MM.1S (cell line): ENCODE results near the gene SLC15A3.

Experiments used
- DNase-seq: peaks from one replicate; pipeline ENCODE4 v3.0.0-alpha.2; 2015
- H2AFZ ChIP-seq: fragments of 300-600 bp; sonication (generic); 2 replicates; pipeline ENCODE4 v1.6.0; 2016; ENCODE audit warnings: antibody characterized with exemption, low read length
- H3F3A ChIP-seq: fragments of 300-600 bp; sonication (generic); 2 replicates; pipeline ENCODE4 v1.6.1; 2016; ENCODE audit warnings: mild to moderate bottlenecking, antibody characterized with exemption, low read length, moderate library complexity, mixed read lengths; ENCODE audit not compliant: insufficient read depth
- H3K27ac ChIP-seq: fragments of 300-600 bp; sonication (generic); 2 replicates; pipeline ENCODE4 v1.5.1; 2016; ENCODE audit warnings: mild to moderate bottlenecking, low read length
- H3K27me3 ChIP-seq: fragments of 300-600 bp; sonication (generic); replicated peaks from 2 replicates; pipeline ENCODE4 v1.6.0; 2016; ENCODE audit warnings: low read length; ENCODE audit not compliant: insufficient read depth
- H3K36me3 ChIP-seq: fragments of 300-600 bp; sonication (generic); replicated peaks from 2 replicates; pipeline ENCODE4 v1.6.1; 2016; ENCODE audit warnings: mild to moderate bottlenecking, low read length, mixed read lengths; ENCODE audit not compliant: insufficient read depth
- H3K4me1 ChIP-seq: fragments of 300-600 bp; sonication (generic); 2 replicates; pipeline ENCODE4 v1.6.1; 2016; ENCODE audit warnings: low read length, mixed read lengths
- H3K4me2 ChIP-seq: fragments of 300-600 bp; sonication (generic); 2 replicates; pipeline ENCODE4 v1.6.0; 2016; ENCODE audit warnings: low read depth, low read length
- H3K4me3 ChIP-seq: fragments of 300-600 bp; sonication (generic); 2 replicates; pipeline ENCODE4 v1.5.1; 2016; ENCODE audit warnings: low read length, mixed read lengths
- H3K79me2 ChIP-seq: fragments of 300-600 bp; sonication (generic); 2 replicates; pipeline ENCODE4 v1.6.1; 2016; ENCODE audit warnings: mixed run types, low read length, mixed read lengths
- H3K9ac ChIP-seq: fragments of 300-600 bp; sonication (generic); 2 replicates; pipeline ENCODE4 v1.6.1; 2016; ENCODE audit warnings: low read length, mixed read lengths
- H3K9me2 ChIP-seq: fragments of 300-600 bp; sonication (generic); replicated peaks from 2 replicates; pipeline ENCODE4 v1.6.1; 2016; ENCODE audit warnings: mild to moderate bottlenecking, low read length, mixed read lengths; ENCODE audit not compliant: insufficient read depth
- H3K9me3 ChIP-seq: fragments of 300-600 bp; sonication (generic); replicated peaks from 2 replicates; pipeline ENCODE4 v1.6.1; 2016; ENCODE audit warnings: mild to moderate bottlenecking, low read length, mixed read lengths; ENCODE audit not compliant: insufficient read depth
- H4K20me1 ChIP-seq: fragments of 300-600 bp; sonication (generic); 2 replicates; pipeline ENCODE4 v1.6.1; 2016; ENCODE audit warnings: mild to moderate bottlenecking, low read length, moderate library complexity, mixed read lengths; ENCODE audit not compliant: insufficient read depth
- CTCF ChIP-seq: fragments of 300-600 bp; sonication (generic); IDR thresholded peaks from 2 replicates; pipeline ENCODE4 v1.5.1; 2016; ENCODE audit warnings: antibody characterized with exemption, low read length, mixed read lengths
- EZH2 ChIP-seq: fragments of 300-600 bp; sonication (generic); optimal IDR thresholded peaks from 2 replicates; pipeline ENCODE3; 2017; ENCODE audit warnings: low read depth, mild to moderate bottlenecking, antibody characterized with exemption, low read length, mixed read lengths
- EZH2phosphoT487 ChIP-seq: fragments of 300-600 bp; sonication (generic); IDR thresholded peaks from 2 replicates; pipeline ENCODE4 v1.6.1; 2018; ENCODE audit warnings: antibody characterized with exemption, low read length

The SLC15A3 gene

GRCh38 chr11:60936467-60937143 is 15.4 kb downstream of the SLC15A3 start:
- no peak for DNase-seq
- Histone ChIP-seq H2AFZ (no peak overlapping the region), H3K4me1 (no peaks in the 10 kb centered on the region), H3K4me3 (no peak overlapping the region), H3K27ac (no peak overlapping the region), H3K27me3 (peaks cover 32% of the 10 kb centered on the region), H3F3A (no peaks in the 10 kb centered on the region), H3K9ac (no peak overlapping the region), H4K20me1 (no peaks in the 10 kb centered on the region), H3K9me2 (no peaks in the 10 kb centered on the region), H3K36me3 (no peaks in the 10 kb centered on the region), H3K4me2 (no peak overlapping the region), H3K9me3 (no peaks in the 10 kb centered on the region), H3K79me2 (no peaks in the 10 kb centered on the region)
- TF ChIP-seq EZH2phosphoT487 (no peak), EZH2 (no peak), CTCF (no peak)

GRCh38 chr11:60935676-60936442 is 16.1 kb downstream of the SLC15A3 start:
- no peaks in the 10 kb centered on the region for H4K20me1 ChIP-seq
- no peaks in the 10 kb centered on the region for H3K9me3 ChIP-seq
- no peak overlapping the region for H3K4me2 ChIP-seq
- no peaks in the 10 kb centered on the region for H3K79me2 ChIP-seq
- H3K4me1 ChIP-seq = no peaks in the 10 kb centered on the region
- peaks cover 32% of the 10 kb centered on the region for H3K27me3 ChIP-seq
- H3K9ac ChIP-seq = no peak overlapping the region
- no peaks in the 10 kb centered on the region for H3F3A ChIP-seq
- no peak overlapping the region for H2AFZ ChIP-seq
- H3K27ac ChIP-seq = no peak overlapping the region
- TF ChIP-seq CTCF (no peak), EZH2 (no peak), EZH2phosphoT487 (no peak)
- no peaks in the 10 kb centered on the region for H3K9me2 ChIP-seq
- no peak overlapping the region for H3K4me3 ChIP-seq
- no peaks in the 10 kb centered on the region for H3K36me3 ChIP-seq
- no peak for DNase-seq

GRCh38 chr11:60934790-60935605 is 17.0 kb downstream of the SLC15A3 start:
- H2AFZ ChIP-seq = no peak overlapping the region
- no peak overlapping the region for H3K9ac ChIP-seq
- no peaks in the 10 kb centered on the region for H3K4me1 ChIP-seq
- H3K9me2 ChIP-seq = no peaks in the 10 kb centered on the region
- H3K4me2 ChIP-seq = no peak overlapping the region
- H3K4me3 ChIP-seq = no peak overlapping the region
- H3F3A ChIP-seq = no peaks in the 10 kb centered on the region
- no peaks in the 10 kb centered on the region for H3K9me3 ChIP-seq
- H3K27me3 ChIP-seq = peaks cover 32% of the 10 kb centered on the region
- no peak overlapping the region for H3K27ac ChIP-seq
- no peak for DNase-seq
- H3K79me2 ChIP-seq = no peaks in the 10 kb centered on the region
- H3K36me3 ChIP-seq = no peaks in the 10 kb centered on the region
- H4K20me1 ChIP-seq = no peaks in the 10 kb centered on the region
- no peak for TF ChIP-seq EZH2
- no peak for TF ChIP-seq EZH2phosphoT487
- TF ChIP-seq CTCF = no peak
